NCI-H1436 (cell line): Measurements from ENCODE around the gene COLEC11.
"Not testable (repeated sequence)": the region's sequence is repeated elsewhere in the genome, so short reads cannot be mapped to it uniquely, and the experiment has no call there.

Source experiments
- DNase-seq: peaks from one replicate; lab custom pipeline; 2025; lab: John Stamatoyannopoulos, UW

COLEC11 gene

DNA sequence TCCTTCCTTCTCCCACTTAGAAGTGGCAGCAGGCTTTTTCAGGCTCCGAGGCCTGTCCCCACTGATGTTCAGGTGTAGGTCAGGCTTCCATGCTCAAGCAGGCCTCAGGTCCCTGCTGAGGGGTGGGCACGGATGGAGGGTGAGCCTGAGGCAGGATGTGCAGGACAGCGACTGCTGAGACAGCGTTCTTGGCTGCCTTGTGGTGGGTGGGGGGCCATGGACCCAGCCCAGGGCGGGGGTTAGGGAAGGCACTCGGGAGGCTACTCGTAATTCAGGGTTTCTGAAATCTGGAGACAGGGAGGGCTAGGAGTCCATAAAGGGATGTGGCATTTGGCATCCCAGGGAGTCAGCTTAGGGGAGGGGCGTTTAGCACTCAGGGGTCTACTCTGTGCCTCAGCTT is 30.3 kb downstream of the COLEC11 start:
- no peak for DNase-seq

DNA sequence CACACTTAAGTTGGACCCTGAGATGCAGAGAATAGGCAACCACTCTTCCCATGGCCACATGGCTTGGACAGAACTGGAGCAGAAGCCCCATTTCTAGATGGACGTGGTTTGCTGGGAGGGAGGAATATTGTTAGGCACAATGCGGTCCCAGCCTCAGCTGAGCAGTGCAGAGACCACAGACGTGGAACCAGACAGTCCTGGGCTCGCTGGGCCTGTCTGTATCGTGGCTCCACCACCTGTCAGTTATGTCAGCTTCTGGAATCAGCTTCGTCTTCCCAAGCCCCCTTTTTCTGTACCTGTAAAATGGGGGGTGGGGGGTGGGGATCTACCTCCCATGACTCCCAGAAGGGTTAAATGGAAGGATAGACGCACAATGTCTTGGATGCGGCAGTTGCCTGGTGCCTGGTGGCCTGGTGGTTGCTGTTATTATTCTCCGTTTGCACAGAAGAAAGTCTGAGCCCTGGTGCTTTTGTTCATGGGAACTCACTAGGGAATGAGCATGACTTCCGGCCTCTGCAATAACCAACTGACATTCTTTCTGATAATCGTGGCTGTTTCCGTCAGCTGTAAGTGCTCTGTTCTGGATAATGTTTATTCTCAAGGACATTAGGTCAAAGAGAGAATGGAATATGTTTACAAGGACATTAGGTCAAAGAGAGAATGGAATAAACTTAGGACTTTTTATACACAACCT is 31.4 kb downstream of the COLEC11 start:
- DNase-seq: peak; percentile 68

DNA sequence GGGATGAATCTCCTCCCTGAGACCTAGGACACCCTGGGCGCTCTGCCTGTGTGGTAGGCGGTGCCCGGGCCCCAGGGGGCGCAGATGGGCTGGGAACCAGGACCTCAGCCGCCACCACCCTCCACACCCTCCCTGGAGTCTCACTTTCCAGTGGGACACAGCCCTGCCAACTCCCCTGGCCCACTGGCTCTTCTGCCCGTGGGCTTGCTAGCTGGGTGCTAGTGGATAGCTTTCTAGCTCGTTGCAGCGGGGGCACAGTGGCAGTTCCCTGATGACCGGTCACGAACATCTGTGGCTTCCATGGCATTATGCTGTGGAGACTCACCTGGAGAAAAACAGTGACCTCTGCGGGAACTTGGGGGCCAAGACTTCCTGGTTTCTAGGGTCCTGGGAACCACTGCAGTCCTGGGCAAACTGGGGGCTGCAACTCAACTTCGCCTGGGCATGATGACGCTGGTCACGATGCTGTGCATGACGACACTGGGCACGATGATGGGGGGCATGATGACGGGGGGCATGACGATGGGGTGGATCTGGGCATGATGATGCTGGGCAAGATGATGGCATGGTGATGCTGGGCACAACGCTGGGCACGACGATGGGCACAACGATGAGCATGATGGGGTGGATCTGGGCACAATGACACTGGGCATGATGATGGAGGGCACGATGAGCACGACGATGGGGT is 32.0 kb downstream of the COLEC11 start:
- DNase-seq: peak; percentile 68

DNA sequence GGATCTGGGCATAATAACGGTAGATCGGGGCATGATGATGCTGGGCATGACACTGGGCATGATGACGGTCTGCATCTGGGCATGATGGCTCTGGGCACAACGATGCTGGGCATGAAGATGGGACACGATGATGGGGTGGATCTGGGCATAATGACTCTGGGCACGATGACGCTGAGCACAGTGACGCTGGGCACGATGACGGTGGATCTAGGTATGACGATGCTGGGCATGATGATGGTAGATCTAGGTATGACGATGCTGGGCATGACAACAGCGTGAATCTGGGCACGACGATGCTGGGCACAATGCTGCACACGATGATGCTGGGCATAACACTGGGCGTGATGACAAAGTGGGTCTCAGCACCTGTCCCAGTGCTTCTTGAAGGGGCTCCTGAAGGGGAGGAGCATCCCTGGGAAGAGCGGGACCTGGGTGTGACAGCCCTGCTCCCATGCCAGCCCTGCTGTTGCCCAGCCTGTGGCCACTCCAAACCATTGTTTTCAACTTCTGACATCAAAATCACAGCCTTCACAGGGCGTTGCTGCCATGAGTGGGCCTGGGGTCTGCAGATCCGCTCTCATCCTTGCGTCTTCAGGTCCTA is 32.7 kb downstream of the COLEC11 start:
- DNase-seq: no peak

DNA sequence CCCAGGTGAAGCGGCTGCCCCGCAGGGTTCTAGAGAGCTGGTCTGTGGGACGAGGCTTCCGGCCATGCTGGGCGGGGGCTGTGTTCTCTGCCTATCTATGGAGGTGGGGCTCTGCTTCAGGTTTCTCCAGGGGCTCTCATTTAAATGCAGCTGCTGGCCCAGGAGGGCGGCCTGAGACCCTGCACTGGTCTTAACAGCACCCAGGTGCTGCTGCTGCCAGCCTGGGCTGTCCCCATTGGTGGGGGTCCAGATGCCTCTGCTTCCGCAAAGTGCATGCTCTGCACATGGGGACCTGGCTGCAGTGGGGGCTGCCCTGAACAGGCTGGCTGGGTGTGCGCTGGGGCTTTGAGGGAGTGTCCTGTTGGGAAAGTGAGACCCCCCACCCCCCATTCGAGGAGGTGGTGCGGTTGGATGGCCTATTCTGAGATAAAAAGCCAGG is 33.3 kb downstream of the COLEC11 start:
- no peak for DNase-seq

DNA sequence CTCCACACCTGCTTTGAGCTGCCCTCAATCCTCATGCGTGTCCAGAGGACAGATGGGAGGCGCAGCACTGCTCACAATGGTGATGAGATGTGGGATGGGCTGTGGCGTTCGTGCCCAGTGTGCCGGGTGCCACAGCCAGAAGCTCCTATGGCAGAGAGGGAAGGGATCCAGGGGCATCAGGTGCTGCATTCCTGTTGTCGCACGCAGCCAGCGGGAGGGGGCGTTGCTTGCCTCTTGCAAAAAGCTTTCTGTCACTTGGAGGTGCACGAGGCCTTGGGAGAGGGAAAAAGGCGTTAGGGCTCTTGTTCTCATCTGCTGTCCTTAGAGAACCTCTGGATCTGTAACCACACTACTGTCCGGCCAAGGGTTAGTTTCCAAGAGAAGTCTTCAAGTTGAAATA is 33.9 kb downstream of the COLEC11 start:
- peak; percentile 78 for DNase-seq

DNA sequence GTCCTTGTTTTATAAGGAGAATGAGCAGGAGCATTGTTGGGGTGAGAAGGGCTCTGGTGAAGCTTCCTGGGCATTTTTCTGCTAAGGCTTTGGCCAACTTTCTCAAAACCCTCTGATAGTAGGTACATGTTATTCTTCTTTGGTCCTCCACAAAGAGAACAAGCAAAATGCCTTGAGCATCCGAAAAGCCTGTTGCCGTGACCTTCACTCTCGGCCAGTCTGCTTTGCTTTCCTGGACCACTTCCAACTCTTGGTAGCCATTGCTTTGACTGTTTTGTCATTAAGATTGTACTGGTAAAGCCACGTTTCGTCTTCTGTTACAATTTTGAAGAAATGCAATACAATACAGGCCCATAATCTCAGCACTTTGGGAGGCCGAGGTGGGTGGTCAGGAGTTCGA is 35.7 kb downstream of the COLEC11 start:
- no peak for DNase-seq

DNA sequence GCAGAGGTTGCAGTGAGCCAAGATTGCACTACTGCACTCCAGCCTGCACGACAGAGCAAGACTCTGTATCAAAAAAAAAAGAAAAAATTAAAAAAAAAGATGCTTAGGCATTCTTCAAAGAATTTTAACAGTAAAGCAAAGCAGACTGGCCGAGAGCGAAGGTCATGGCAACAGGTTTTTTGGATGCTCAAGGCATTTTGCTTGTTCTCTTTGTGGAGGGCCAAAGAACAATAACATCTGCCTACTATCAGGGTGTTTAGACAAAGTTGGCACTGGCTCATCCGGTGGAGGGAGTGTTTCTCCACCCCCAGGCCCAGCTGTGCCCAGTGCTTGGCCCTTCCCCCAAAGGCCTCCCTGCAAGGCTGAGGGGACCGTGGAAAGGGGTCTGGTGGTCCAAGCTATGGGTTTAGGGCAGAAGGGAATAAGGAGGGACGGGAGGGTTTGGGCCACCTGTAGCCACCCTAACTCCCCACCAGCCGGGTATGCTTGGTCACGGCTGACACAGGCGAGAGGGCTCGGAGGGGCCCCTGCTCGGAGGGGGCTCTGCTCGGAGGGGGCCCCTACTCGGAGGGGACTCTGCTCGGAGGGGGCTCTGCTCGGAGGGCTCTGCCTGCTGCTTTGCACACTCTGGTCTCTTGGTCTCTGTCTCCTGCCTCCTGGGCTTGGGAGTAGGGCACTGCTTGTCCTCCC is 36.4 kb downstream of the COLEC11 start:
- DNase-seq: no peak

DNA sequence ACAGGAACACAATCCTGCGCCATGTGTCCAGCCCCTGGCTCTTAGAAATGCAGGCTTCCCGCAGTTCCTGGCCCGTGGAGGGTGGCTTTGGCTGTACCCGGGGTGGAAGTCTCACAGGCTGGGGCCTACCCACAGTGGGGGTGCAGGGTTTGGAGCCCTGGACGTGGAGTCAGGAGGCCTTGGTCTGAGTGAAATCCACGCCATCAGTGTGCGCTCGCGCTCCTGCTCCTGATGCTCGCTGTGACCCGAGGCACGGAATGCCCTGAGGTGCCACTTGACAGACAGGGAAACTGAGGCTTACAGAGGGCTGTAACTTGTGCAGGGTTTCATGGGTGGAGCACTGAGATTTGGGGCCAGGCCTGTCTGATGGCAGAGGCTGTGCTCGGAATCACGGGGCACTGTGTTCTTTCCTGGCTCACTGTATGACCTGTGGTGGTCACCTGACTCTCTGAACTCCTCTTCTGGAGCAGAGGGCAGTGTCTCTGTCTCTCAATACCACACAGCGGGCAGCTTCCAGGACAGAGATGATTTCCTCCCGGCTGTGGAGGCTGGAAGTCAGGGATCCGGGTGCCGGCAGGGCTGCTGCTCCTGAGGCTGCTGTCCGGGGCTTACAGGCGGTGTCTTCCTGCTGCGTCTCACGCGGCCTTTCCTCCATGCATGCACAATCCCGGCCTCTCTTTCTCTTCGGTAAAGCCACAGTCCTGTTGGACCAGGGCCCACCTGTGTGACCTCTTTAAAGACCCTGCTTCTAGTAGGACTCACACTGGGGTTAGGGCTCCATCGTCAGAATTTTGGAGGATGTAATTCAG is 37.1 kb downstream of the COLEC11 start:
- no peak for DNase-seq

DNA sequence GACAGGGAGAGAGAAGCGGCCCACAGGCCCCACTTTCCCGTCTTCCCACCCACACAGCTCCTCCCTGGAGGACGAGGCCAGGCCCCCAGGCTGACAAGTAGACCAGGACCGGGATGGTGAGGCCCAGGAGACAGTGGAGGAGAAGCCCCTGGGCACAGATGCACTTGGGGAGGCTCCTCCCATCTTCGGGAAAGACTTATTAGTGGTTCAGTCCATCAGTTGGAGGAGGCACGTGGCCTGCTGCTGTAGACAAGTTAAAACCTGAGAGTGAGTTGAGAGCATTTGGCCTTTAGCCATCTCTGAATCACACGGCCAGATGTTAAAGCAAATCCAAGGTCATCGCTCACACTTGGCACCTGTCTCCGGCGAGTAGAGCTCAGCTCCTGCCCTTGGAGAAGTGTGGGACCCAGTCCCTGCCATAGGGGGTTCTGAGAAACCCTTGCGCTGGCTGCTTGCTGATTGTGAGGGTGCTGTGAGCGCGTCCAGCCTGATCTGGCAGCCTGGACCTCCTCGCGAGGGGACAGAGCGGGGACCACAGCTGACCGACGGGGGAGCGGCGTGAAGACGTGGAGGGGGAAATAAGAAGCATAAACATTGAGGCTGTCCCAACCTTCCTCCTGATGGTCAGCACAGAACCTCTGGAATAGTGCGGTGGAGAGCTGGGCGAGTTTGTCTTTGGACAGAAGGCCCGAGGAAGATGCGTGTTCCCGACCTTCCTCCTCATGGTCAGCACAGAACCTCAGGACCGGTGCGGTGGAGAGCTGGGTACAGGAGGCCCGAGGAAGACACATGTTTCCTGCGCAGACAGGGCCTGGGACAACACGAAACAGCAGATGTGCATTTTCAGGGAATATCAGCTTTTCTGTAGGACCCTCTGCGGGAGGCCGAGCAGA is 38.4 kb downstream of the COLEC11 start:
- DNase-seq: peak; percentile 25

DNA sequence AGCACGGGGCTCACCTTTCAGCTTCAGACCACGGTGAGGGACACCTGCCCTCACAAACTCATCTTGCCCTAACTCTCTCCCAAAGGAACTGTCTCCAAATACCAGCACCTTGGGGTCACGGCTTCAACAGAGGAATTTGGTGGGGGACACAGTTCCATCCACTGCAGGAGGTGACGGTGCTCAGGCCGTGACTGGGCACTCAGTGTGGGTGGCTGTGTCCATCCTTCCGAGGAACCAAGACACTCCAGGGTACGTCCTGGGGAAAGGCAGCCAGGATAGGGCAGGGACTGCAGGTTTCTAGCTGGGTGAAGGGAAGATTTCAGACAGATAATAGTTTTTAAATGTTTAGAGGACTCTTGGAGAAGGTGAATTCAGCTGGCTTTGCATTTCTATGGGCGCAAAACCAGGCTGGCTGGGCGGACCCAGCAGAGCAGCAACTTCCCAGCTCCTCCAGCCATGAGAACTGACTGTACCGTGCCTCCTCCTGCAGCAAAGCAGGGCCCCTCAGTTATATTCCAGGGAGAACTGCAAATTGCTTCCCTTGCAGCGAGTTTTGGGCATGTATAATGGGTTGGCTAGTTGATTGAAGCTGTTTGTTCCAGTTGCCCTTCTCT is 39.2 kb downstream of the COLEC11 start:
- DNase-seq: no peak

DNA sequence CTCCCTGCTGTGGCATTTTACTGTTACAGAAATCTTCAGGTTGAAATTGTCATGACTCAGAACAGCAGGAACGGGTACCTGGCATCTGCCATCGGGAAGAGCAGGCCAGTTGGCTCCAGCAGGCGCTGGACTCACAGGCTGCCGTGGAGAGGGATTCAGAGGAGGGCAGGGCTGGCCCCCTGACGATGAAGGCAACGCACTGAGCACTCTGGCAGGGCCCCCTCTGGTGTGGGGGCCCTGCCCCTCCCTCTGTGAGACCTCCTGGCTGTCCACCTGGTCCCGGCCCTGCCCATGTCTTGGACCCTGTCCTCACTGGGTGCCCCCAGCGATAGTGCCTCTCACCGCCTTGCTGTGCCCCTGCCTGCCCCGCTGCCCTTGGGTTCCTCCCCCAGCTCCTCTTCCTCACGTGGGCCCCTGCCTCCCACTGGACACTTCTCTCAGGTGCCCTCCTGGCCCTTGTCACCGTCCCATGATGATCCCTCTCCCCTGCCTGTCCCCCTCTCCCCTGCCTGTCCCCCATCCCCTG is 39.7 kb downstream of the COLEC11 start:
- DNase-seq: no peak

DNA sequence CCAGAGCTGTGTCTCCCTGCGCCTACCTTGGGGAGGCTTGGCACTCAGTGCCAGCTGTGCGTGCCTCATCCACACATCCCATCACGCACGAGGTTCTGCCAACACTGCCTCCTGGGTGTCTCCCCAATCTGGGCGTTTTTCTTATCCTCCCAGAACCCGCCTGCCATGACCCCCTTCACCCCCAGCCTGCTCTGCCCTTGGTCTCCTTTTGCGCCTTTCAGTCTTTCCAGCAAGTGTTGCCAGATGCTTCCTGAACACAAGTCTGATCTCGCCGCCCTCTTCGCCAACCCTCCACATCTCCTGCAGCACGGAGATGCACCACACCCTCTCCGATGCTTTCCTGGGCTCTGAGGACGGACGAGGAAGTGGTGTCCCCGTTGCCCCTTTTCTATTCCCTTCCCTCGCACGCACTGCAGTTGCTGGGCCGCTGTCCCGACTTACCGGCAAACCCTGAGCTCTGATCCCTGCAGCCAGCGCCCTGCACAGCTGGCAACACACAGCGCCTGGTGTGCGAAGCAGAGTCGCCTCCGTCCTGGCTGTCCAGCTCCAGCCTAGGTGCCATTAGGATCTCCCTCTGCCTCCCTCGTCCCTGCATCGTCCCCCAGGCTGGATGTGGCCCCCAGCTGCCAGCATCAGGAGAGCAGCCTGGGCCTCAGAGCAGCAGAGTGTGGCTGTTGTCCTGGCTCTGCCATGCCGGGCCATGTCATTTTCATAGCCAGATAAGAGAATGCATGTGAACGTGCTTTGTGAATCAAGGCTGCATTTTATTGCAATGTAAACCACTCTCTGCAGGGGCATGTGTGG is 40.5 kb downstream of the COLEC11 start:
- no peak for DNase-seq

DNA sequence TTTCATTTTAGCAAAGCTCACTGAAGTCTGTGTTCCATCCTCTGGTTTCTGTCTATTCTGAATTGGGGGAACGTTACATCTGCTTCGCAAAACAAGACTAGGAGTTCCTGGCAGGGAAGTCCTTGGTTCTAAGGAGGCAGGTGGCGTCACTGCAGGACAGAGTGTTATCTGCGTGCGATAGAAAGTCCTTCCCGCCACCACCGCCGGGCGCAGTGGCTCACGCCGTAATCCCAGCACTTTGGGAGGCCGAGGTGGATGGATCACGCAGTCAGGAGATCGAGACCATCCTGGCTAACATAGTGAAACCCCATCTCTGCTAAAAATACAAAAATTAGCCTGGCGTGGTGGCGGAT is 41.0 kb downstream of the COLEC11 start:
- not testable (repeated sequence) for DNase-seq

DNA sequence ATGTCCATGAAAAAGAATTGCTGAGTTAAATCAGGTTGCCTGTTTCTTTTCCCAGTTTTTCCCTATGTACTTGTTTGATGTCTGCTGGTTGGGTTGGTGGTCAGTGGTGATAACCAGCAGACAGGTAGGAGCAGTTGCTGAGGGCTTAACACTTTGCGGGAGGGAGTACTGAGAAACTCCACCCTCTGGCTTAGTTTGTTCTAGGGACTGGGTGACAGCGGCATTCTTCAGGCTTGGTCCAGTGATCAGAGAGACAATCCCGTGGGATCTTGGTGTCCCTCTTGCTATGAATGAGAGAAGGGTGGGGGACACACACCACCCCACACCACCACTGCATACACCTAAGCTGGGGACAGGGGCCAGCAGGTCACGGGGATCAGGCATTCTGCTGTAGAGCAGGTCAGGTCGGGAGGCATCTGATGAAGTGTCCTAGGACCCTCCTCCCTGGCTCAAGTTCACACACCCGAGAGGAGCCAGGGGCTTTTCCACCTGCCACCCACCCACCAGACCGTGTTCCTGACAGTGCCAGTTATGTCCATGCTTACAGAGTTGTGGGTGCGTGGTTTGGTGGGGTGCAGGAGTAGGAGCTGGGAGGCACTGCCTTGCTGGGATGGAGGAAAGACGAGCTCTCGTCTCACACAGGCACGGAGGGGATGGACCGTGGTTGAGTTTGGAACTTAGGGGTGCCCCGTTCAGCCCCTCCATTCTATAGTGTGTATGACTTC is 41.8 kb downstream of the COLEC11 start:
- DNase-seq: no peak

DNA sequence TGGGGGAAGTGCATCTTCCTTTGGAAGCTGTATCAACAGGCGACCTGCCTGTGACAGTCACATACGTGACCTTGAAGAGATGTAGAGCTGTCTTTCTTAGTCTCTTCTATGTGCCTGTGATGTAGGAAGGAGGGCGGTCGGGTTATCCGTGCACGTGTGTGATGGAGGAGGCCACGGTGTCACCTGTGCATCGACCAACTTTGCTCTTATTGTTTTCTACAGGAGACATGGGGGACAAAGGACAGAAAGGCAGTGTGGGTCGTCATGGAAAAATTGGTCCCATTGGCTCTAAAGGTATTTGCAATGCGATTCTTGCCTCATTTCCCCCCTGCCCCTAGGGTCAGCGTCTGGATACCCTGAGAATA is 42.4 kb downstream of the COLEC11 start:
- no peak for DNase-seq

DNA sequence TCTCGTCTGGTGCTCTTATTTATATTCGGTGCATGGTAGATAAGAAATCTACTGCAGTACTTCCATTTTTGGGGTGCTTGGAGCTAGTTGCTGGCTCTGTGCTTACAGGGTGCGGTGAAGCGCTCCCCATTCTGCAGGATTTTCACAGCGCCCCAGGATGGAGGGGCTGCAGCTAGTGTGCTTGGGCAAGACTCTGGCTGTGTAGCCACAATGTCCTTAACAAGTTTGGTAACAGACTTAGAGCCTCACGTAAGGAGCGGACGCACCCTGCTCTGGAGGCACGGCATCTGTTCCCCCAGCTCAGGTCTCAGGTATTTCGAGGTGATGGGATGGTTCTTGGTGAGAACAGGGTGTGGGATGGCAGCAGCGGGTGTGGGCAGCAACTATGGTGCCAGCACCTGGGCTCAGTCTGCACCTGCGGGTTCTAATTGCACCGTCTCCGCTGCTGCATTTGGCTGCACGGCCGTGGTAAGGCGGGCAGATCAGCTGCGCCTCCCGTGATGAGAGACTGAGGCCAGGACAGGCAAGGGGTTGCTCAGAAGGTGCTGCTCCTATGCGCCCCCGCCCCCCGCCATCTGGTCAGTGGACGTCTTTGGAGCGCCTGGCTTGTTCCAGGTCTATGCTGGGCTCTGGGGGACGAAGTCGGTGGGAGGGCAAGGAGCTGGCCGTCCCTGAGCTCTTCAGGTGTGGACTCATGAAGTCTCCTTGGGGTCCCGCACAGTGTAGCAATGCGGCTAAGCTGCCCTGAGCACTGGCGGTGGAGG is 43.0 kb downstream of the COLEC11 start:
- DNase-seq: no peak

DNA sequence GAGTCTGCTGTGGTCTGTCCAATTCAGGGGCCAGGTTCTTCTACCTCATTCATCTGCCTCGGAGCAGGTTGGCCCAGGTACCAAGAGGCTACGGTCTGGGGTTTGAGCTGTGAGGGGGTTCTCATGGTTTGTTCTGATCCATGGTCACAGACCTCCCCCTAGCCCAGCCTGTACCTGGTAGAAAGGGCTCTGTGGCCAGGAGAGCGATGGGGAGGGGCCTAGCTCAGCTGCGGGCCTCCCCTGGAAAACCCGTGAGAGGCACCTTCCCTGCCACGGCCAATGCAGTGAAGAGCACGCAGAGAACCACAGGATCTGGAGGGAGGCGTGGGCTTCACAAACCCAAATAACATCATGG is 43.5 kb downstream of the COLEC11 start:
- DNase-seq: no peak
